Lower leg skin (tissue), 4 donors: Measurements from ENCODE around the gene NOTCH1. TPM values are rescaled to one million over a fixed set of nuclear protein-coding genes. Genes with fewer than 3 reads are reported as not detected.

Experiments used
- DNase-seq, 2 donors: peaks; one replicate each; pipeline ENCODE4 v3.0.0-alpha.2; 2019; ENCODE audit warnings: low spot score in 2 of 2
- H3K4me3 ChIP-seq: fragments of 200-600 bp; sonication (generic); 2 replicates; pipeline ENCODE4 v1.5.1; 2017; ENCODE audit warnings: mild to moderate bottlenecking, low read depth; ENCODE audit not compliant: poor library complexity, severe bottlenecking
- CTCF ChIP-seq, 3 donors: fragments of 450-650 bp; IDR thresholded peaks; one replicate each; pipeline ENCODE4 v1.5.1; 2016; ENCODE audit warnings: antibody characterized with exemption in 3 of 3, mild to moderate bottlenecking in 3 of 3, moderate library complexity in 2 of 3
- POLR2A ChIP-seq, 2 donors: fragments of 450-650 bp; IDR thresholded peaks; one replicate each; pipeline ENCODE4 v1.6.1; 2016 to 2017; ENCODE audit warnings: antibody characterized with exemption in 2 of 2, mild to moderate bottlenecking in 1 of 2, moderate library complexity in 1 of 2
- WGBS, 2 donors: methylation state at CpG; one replicate each; pipeline ENCODE4 v1.1.5; 2018; 5-methylcytosine and 5-hydroxymethylcytosine counted together
- intact Hi-C: fragments of 100-400 bp; cut with DNase I; formaldehyde crosslinking; loops from one replicate; pipeline ENCODE4 v1.15.0; 2023; ENCODE audit warnings: low total_unique reads
- total RNA-seq, 4 donors: library from RNA; depleted of rRNA; stranded (reverse); fragments of >200 nt; gene quantifications; one replicate each; pipeline ENCODE4 v1.1.0, GENCODE V29; 2016

Gene NOTCH1
- total RNA-seq, 4 donors from 2014 or later: 79.7 to 95.3 (median 82.8) TPM

GRCh38 chr9:136537896-136538598, 7.8 kb downstream of the NOTCH1 start:
- DNase-seq: no peak
- intact Hi-C loops: no loop called here
- WGBS, 2 donors: 53 to 72% methylated on average over 20 to 21 of the region's 21 CpGs
- H3K4me3 ChIP-seq: no peak overlapping the region
- TF ChIP-seq POLR2A (IDR thresholded peaks at IDR 0.05) (no peak), CTCF (IDR thresholded peaks at IDR 0.05) (no peak)

- TF ChIP-seq CTCF (IDR thresholded peaks at IDR 0.05): no peak
- TF ChIP-seq POLR2A (IDR thresholded peaks at IDR 0.05): no peak
- no peak overlapping the region for H3K4me3 ChIP-seq
- DNase-seq: no peak
- intact Hi-C loops: no loop called here
- 94% methylated on average over 7 of the region's 7 CpGs for WGBS, 2 donors
Observed at GRCh38 chr9:136537411-136537810, 8.4 kb downstream of the NOTCH1 start.

- 86 to 90% methylated on average over 15 to 16 of the region's 16 CpGs for WGBS, 2 donors
- no peak for DNase-seq
- TF ChIP-seq POLR2A (IDR thresholded peaks at IDR 0.05): no peak
- no peak overlapping the region for H3K4me3 ChIP-seq
- intact Hi-C loops: no loop called here
Observed at GRCh38 chr9:136536721-136537241, 9.1 kb downstream of the NOTCH1 start.

- intact Hi-C loops: no loop called here
- DNase-seq: no peak
- TF ChIP-seq POLR2A (IDR thresholded peaks at IDR 0.05): no peak
- WGBS, 2 donors: 84 to 96% methylated on average over 12 to 16 of the region's 20 CpGs
- H3K4me3 ChIP-seq: no peak overlapping the region
Observed at GRCh38 chr9:136536051-136536720, 9.7 kb downstream of the NOTCH1 start.

- WGBS, 2 donors: 87 to 93% methylated on average over 3 to 6 of the region's 14 CpGs
- no peak for DNase-seq
- TF ChIP-seq POLR2A (IDR thresholded peaks at IDR 0.05): no peak
- TF ChIP-seq CTCF (IDR thresholded peaks at IDR 0.05): no peak
- intact Hi-C loops: no loop called here
- H3K4me3 ChIP-seq: no peak overlapping the region
Observed at GRCh38 chr9:136535070-136535469, 10.8 kb downstream of the NOTCH1 start.

GRCh38 chr9:136534366-136534765, 11.5 kb downstream of the NOTCH1 start:
- WGBS, 2 donors: 69 to 76% methylated on average over 12 to 13 of the region's 18 CpGs
- TF ChIP-seq CTCF (IDR thresholded peaks at IDR 0.05) (no peak), POLR2A (IDR thresholded peaks at IDR 0.05) (no peak)
- H3K4me3 ChIP-seq: no peak overlapping the region
- no peak for DNase-seq
- intact Hi-C loops: no loop called here
